ENCODE measurements around the gene SH2D7.

SH2D7 gene

DNA sequence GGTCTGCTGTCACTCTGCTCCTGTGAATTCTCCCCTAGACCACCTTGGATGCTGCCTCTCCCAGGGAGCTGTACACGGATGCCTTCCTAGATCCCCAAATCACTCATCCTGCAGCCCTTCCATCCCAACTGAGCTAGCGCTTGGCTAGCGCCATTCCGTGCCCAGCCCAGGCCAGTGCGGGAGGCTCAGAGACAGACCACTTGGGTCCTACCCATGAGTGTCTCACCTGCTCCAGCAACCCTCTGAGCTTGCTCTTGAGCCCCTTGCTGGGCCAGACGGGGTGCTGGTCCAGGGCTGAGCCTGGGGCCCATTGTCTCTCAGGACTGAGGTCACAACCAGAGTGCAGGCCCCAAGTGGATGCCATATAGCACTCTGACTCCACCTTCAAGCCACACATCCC lies 17.7 kb downstream of the SH2D7 start:
- ChIA-PET CTCF (interaction anchor here (1.1 to 3.9 kb wide), 5 partner anchors 32 to 151 kb away, joined by 4 to 42 read pairs (median 6); partner anchors contain the start of gene TBC1D2B), POLR2A (no interaction called here)
- TF ChIP-seq FOXK2 (IDR thresholded peaks at IDR 0.05), result no peak
- no peak for TF ChIP-seq ELF4 (IDR thresholded peaks at IDR 0.05)
- TF ChIP-seq SP1 (IDR thresholded peaks at IDR 0.05), result no peak
- no peak for TF ChIP-seq FOXM1 (IDR thresholded peaks at IDR 0.05; ENCODE audit: borderline replicate concordance)
- TF ChIP-seq, protein P1, sequence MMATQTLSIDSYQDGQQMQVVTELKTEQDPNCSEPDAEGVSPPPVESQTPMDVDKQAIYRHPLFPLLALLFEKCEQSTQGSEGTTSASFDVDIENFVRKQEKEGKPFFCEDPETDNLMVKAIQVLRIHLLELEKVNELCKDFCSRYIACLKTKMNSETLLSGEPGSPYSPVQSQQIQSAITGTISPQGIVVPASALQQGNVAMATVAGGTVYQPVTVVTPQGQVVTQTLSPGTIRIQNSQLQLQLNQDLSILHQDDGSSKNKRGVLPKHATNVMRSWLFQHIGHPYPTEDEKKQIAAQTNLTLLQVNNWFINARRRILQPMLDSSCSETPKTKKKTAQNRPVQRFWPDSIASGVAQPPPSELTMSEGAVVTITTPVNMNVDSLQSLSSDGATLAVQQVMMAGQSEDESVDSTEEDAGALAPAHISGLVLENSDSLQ (IDR thresholded peaks at IDR 0.05), result no peak
- TF ChIP-seq CTBP1 (IDR thresholded peaks at IDR 0.05; ENCODE audit: borderline replicate concordance), result no peak
- no peak for TF ChIP-seq NFRKB (IDR thresholded peaks at IDR 0.05)
- no peak for TF ChIP-seq HDGF (IDR thresholded peaks at IDR 0.05; ENCODE audit: borderline replicate concordance)
- no peak for TF ChIP-seq TARDBP (IDR thresholded peaks at IDR 0.05)
- DNase-seq (ENCODE audit: extremely low spot score), result no peak

DNA sequence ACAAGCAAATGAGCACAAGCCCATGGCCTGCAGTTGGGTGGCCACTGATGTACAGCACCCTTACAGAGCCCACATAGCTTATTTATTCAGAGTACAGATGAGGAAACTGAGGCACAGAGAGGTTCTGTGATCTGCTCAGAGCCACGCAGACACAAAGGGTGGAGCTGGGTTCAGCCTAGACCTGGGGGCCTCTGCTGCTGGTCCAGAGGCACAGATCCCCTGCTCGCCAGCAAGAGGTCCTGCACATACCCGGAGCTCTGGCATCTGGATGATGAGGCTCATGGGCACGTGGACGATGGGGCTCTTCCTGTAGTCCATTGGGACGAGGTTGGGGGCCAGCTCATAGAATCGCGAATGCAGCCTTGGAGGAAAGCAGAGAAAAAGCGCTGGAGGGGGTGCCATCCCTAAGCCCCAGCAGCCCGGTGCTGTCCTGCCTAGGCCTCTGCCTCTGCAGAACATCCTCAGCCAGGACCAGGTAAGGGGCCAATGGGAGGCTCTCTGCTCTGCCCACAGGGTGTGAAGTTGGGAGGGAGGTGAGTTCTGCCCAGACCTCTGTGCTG lies 18.6 kb downstream of the SH2D7 start:
- no peak for DNase-seq (ENCODE audit: extremely low spot score)
- POLR2A ChIA-PET, result no interaction called here
- CTCF ChIA-PET, result interaction anchor here (1.1 to 1.2 kb wide), 2 partner anchors 9 to 111 kb away, joined by 3 to 4 read pairs; no protein-coding TSS in a partner anchor
- no peak for TF ChIP-seq HDGF (IDR thresholded peaks at IDR 0.05; ENCODE audit: borderline replicate concordance)
- no peak for TF ChIP-seq ARNT (IDR thresholded peaks at IDR 0.05)
- no peak for TF ChIP-seq FOXM1 (IDR thresholded peaks at IDR 0.05; ENCODE audit: borderline replicate concordance)
- TF ChIP-seq SP1 (IDR thresholded peaks at IDR 0.05), result no peak
- no peak for TF ChIP-seq CTBP1 (IDR thresholded peaks at IDR 0.05; ENCODE audit: borderline replicate concordance)
- no peak for TF ChIP-seq LEF1 (IDR thresholded peaks at IDR 0.05; ENCODE audit: borderline replicate concordance)
- no peak for TF ChIP-seq ZNF384 (IDR thresholded peaks at IDR 0.05)
- TF ChIP-seq, protein P1 (IDR thresholded peaks at IDR 0.05), result no peak
- TF ChIP-seq FOXK2 (IDR thresholded peaks at IDR 0.05), result no peak
- TF ChIP-seq BHLHE40 (IDR thresholded peaks at IDR 0.05; ENCODE audit: borderline replicate concordance), result no peak
- no peak for TF ChIP-seq FOXA1 (IDR thresholded peaks at IDR 0.05)
- no peak for TF ChIP-seq L3MBTL2 (conservative IDR thresholded peaks at IDR 0.05)
- no peak for TF ChIP-seq ELF4 (IDR thresholded peaks at IDR 0.05)
- TF ChIP-seq NFRKB (IDR thresholded peaks at IDR 0.05), result no peak
- no peak for TF ChIP-seq TARDBP (IDR thresholded peaks at IDR 0.05)
- no peak for TF ChIP-seq SUZ12 (IDR thresholded peaks at IDR 0.05)

DNA sequence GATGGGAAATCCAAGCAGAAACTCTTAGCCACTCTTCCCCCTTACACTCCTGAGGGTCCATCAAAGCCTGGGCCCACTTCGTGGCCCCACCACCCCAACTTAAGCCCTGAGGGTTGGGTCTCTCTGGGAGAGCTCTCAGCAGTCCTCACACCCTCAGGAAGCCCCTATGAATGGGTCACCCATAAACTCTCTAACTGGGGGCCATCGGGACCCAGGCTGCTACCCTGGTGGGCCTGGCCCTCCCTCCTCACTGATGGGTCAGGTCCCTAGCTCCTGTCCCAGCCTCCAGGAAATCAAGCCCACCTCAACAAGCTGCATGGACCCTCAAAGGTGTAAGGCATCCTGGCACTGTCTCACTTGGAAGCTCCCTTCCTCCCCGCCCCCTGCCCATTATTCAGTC lies 19.4 kb downstream of the SH2D7 start:
- ChIA-PET POLR2A (no interaction called here), CTCF (interaction anchor here (0.8 to 2.8 kb wide), 7 partner anchors 9 to 153 kb away, joined by 3 to 16 read pairs (median 5); no protein-coding TSS in a partner anchor)
- no peak for DNase-seq (ENCODE audit: extremely low spot score)
- TF ChIP-seq ARNT (IDR thresholded peaks at IDR 0.05) (no peak), FOXK2 (IDR thresholded peaks at IDR 0.05) (no peak), ELF4 (IDR thresholded peaks at IDR 0.05) (no peak), HDGF (IDR thresholded peaks at IDR 0.05; ENCODE audit: borderline replicate concordance) (no peak), LEF1 (IDR thresholded peaks at IDR 0.05; ENCODE audit: borderline replicate concordance) (no peak), L3MBTL2 (conservative IDR thresholded peaks at IDR 0.05) (no peak), SUZ12 (IDR thresholded peaks at IDR 0.05) (no peak), CTBP1 (IDR thresholded peaks at IDR 0.05; ENCODE audit: borderline replicate concordance) (no peak), BHLHE40 (IDR thresholded peaks at IDR 0.05; ENCODE audit: borderline replicate concordance) (no peak), SP1 (IDR thresholded peaks at IDR 0.05) (no peak), FOXA1 (IDR thresholded peaks at IDR 0.05) (no peak), NFRKB (IDR thresholded peaks at IDR 0.05) (no peak), TARDBP (IDR thresholded peaks at IDR 0.05) (no peak), FOXM1 (IDR thresholded peaks at IDR 0.05; ENCODE audit: borderline replicate concordance) (no peak), ZNF384 (IDR thresholded peaks at IDR 0.05) (no peak)
- TF ChIP-seq, protein P1 (IDR thresholded peaks at IDR 0.05), result no peak

DNA sequence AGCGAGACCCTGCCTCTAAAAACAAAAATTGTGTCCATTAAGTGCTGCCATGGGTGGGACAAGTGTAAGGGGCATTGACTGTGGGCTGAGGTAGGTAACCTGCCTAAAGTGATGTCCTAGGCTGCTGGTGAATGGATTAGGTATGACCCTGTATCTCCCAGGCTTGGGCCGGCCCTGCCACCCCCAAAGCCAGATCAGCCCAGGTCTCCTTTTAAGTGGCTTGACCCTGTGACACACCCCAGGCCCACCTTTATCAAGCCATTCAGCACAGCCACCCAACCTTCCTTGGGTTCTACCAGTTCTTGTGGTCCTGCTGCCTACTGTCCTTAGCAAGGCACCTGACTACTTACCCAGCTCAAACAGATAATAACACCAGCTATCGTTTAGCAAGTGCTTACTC lies 20.2 kb downstream of the SH2D7 start:
- CTCF ChIA-PET, result interaction anchor here (0.7 to 2.8 kb wide), 13 partner anchors 8 to 1028 kb away, joined by 3 to 16 read pairs (median 4); no protein-coding TSS in a partner anchor
- DNase-seq (ENCODE audit: extremely low spot score), result no peak
- TF ChIP-seq ELF4 (IDR thresholded peaks at IDR 0.05), result no peak
- TF ChIP-seq HDGF (IDR thresholded peaks at IDR 0.05; ENCODE audit: borderline replicate concordance), result no peak
- TF ChIP-seq FOXK2 (IDR thresholded peaks at IDR 0.05), result no peak
- no peak for TF ChIP-seq BHLHE40 (IDR thresholded peaks at IDR 0.05; ENCODE audit: borderline replicate concordance)
- no peak for TF ChIP-seq NFRKB (IDR thresholded peaks at IDR 0.05)
- TF ChIP-seq SP1 (IDR thresholded peaks at IDR 0.05), result no peak
- no peak for TF ChIP-seq ARNT (IDR thresholded peaks at IDR 0.05)
- no peak for TF ChIP-seq FOXA1 (IDR thresholded peaks at IDR 0.05)
- TF ChIP-seq LEF1 (IDR thresholded peaks at IDR 0.05; ENCODE audit: borderline replicate concordance), result no peak
- TF ChIP-seq CTBP1 (IDR thresholded peaks at IDR 0.05; ENCODE audit: borderline replicate concordance), result no peak
- TF ChIP-seq, protein P1 (IDR thresholded peaks at IDR 0.05), result no peak
- TF ChIP-seq FOXM1 (IDR thresholded peaks at IDR 0.05; ENCODE audit: borderline replicate concordance), result no peak
- no peak for TF ChIP-seq L3MBTL2 (conservative IDR thresholded peaks at IDR 0.05)
- TF ChIP-seq ZNF384 (IDR thresholded peaks at IDR 0.05), result no peak
- TF ChIP-seq TARDBP (IDR thresholded peaks at IDR 0.05), result no peak
- POLR2A ChIA-PET, result no interaction called here

DNA sequence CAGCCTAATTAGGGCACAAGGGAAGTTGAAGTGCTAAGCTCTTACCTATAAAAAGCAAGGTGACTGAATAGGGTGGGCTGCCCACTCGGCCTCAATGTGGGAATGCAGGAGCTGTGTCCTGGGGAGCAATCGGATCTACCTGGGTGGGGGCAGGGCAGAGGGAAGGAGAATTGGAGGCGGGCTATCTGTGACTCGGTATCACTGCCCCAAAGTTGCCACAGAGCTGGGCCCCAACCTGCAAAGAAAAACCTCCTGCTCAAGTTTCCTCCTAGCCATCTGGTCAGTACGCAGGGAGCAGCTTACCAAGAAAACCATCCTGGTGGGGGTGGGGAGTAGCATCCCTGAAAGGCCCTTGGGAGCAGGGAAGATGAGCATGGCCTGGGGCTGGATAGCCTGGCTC lies 28.2 kb downstream of the SH2D7 start:
- TF ChIP-seq ARNT (IDR thresholded peaks at IDR 0.05) (no peak), HDGF (IDR thresholded peaks at IDR 0.05; ENCODE audit: borderline replicate concordance) (no peak), FOXK2 (IDR thresholded peaks at IDR 0.05) (no peak), ELF4 (IDR thresholded peaks at IDR 0.05) (no peak), SP1 (IDR thresholded peaks at IDR 0.05) (no peak), ZNF384 (IDR thresholded peaks at IDR 0.05) (no peak)
- CTCF ChIA-PET, result interaction anchor here (1.1 kb wide), 1 partner anchor 9 kb away, joined by 3 read pairs; no protein-coding TSS in a partner anchor
- DNase-seq (ENCODE audit: extremely low spot score), result no peak
- POLR2A ChIA-PET, result interaction anchor here (0.7 kb wide), 1 partner anchor 10 kb away, joined by 4 read pairs; no protein-coding TSS in a partner anchor
